ENCODE data around the gene MRPS34.

MRPS34 gene

GRCh38 chr16:1781254-1781653 is 8.3 kb upstream of the MRPS34 start:
- no peak for FAIRE-seq

DNA sequence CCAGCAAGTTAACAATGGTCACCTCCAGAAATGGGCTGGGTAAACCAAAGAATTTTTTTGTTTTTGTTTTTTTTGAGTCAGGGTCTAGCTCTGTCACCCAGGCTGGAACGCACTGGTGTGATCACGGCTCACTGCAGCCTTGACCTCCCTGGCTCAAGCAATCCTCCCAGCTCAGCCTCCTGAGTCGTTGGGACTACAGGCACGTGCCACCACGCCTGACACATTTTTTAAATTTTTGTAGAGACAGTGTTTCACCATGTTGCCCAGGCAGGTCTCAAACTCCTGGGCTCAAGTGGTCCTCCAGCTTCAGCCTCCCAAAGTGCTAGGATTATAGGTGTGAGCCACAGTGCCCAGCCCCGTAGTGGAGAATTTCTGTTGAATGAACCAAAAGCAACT is 7.7 kb upstream of the MRPS34 start:
- FAIRE-seq: no peak

GRCh38 chr16:1779741-1780676 is 7.1 kb upstream of the MRPS34 start:
- no peak for FAIRE-seq

DNA sequence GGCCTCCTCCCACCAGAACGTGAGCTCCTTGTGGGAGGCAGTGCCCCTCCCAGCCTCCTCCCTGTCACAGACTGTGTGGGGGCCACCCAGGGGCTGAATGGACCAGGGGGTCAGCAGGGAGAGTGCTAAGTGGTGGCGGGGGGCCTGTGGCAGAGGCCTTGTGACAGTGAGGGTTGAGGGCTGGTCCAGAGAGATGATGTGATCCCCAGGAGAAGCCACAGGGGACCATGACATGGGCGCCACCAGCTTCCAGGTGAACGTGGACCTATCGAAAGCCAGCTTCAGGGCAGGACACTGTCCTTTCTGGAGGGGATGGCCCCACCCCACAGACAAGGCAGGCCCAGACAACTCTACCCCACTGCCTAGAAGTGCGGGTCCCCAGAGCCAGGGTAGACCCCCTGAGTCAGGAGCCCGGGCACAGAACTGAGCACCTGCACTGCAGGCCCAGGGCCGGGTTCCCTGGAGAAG is 6.3 kb upstream of the MRPS34 start:
- no peak for FAIRE-seq

- FAIRE-seq: no peak
Observed at GRCh38 chr16:1778200-1779179, 5.6 kb upstream of the MRPS34 start.

- no peak for FAIRE-seq
Observed at GRCh38 chr16:1777375-1778199, 4.7 kb upstream of the MRPS34 start.

GRCh38 chr16:1776991-1777374 is 4.0 kb upstream of the MRPS34 start:
- no peak for FAIRE-seq

DNA sequence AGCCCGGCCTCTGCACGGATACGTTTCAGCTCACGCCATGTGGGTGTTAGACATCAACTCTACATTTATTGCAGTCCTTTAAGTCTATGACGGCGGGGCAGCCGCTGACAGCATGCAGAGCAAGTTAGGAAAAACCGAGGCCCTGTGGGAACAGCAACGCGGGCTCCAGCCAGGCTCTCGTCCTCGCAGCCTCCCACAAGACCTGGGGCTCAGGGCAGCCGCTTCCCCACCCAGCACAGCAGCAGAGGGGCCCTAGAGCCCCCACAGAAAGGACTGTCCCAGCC is 3.7 kb upstream of the MRPS34 start:
- FAIRE-seq: no peak

- no peak for FAIRE-seq
Observed at GRCh38 chr16:1775846-1776671, 3.1 kb upstream of the MRPS34 start.

- no peak for FAIRE-seq
Observed at GRCh38 chr16:1775006-1775845, 2.3 kb upstream of the MRPS34 start.

- no peak for FAIRE-seq
Observed at GRCh38 chr16:1774448-1774780, 1.5 kb upstream of the MRPS34 start.

DNA sequence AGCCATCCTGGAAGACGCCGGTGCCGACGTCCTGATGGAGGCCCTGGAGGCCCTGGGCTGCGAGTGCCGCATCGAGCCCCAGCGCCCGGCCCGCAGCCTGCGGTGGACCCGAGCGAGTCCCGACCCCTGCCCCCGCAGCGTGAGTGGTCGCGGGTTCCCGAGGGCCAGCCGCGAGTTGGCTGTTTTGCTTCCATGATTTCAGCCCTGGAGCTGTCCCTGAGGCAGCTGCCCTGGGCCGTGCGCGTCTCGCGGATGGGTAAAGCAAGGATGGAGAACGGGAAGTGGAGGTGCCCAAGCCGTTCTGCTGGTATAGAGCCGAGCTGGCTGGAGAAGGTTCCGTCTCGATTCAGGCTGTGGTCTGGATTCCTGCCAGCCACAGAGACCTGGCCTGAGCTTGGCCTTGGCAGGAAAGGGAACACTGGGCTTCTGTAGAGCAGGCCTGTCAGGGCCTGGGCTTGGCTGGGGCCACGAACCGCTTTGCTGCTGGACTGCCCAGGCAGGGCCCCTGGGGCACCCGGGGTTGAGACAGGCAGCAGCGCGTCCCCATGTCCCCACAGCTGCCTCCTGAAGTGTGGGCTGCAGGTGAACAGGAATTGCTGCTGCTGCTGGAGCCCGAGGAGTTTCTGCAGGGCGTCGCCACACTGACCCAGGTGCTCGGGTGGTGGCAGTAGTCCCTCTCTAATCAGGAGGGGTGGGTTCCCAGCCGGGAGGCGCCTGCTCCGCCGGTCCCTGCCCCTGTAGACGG is 941 bp upstream of the MRPS34 start:
- no peak for FAIRE-seq

DNA sequence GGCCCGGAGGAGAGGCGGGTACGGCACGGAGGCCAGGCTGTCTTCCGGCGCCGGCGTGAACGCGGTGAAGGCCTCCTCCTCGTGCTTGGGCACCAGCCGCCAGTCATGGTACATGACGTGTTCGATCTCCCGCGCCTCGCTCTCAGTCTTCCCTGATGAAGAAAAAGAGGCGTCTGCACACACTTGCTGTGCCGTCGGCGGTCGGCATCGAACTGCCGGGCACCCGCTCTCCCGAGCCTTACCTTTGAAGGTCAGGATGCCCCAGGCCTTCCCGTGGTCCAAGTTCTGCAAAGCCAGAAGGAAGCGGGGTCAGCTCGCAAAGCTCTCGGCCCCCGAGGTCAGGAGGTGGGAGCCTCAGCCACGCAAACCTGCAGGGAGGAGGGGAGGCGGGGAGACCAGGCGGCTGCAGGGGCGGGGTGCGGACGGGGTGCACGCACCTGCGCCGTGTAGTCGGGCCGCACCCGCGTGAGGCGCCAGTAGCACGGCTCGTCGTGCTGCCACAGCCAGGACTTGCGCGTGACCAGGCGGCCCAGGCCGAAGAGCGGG is 499 bp downstream of the MRPS34 start, which contains the start of gene EME2:
Gene EME2, plus strand, starts transcription at position 449 of the 546 bp plus-strand sequence. CDS start 418 bp downstream, outside the sequence.
- no peak for FAIRE-seq

DNA sequence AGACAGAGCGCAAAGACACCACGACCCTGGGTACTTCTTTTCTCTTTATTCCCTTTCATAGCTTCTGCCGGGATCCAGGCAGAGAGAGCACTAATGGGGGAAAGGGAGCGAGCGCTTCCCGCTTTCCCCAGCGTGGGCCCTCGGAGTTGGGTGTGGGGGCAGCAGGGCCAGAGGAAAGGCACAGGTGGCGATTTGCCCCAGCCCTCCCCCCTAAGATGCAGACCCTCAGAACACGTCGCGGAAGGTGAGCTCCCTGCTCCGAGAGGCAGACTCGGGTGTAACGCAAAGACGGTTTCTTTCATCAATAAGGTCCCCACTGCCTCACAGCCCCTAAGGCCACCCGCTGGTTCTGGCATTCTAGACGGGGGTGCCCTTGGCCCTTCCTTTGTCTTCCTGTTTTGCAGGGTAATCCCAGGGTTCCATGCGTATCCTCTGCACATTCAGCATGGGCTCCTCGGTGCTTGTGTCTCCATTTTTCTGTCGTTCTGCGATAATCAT is 1.0 kb downstream of the MRPS34 start:
- no peak for FAIRE-seq

GRCh38 chr16:1771188-1771863 is 1.6 kb downstream of the MRPS34 start, which contains the start of gene NME3:
NME3 (minus strand) TSS chr16:1771543; CDS start chr16:1771534, 9 bp downstream.
- FAIRE-seq: no peak

GRCh38 chr16:1770328-1771187 is 2.4 kb downstream of the MRPS34 start:
- FAIRE-seq: no peak

DNA sequence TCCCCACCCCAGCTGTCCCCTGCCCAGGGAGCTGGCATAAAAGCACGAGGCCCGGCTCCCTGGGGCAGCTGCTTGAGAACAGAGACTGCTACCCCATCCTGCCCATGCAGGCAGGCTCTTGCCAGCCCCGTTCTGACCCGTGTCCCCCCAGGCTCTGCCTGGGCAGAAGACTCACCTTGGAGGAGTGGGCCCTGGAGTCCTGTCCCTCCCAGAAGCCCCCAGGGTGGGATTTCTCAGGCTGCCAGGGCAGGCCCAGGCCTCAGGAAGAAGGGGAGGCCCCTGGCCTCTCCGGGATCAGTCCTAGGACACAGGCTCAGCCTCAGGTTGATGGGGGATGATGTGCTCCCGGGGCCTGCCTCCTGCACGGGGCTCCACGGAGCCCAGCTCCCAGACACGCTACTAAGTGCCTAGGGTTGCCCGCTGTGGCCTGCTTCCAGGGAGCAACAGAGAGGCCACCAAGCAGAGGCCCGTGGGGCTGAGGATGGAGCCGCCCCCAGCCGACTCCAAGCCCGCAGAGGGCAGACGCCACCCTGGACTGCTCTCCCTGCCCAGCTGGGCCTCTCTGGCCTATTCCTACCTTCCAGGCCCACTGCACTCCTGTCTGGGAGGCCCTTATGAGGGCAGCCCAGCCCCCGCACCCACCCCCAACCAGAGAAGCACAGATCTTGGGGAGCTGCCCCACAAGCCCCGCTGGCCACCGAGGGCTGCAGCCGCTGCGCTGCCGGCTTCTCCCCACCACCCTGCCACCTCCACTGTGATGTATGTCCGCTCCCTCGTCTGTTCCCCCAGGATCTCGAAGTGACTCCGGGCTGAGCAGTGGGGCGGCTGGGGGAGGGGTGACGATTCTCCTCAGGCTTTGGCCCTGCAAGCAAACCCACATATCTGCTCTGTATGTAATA is 3.3 kb downstream of the MRPS34 start:
- no peak for FAIRE-seq
